ENCODE measurements around the gene FAM163B. TPM values are rescaled to one million over a fixed set of nuclear protein-coding genes. Genes with fewer than 3 reads are reported as not detected.

Gene FAM163B
- total and polyA plus RNA-seq, 2 of the 8 experiments (the other 6 are each of a cell fraction or from before 2014, with no cell fraction given) = 0.63 to 1.0 TPM

- H4K20me1 ChIP-seq (replicated peaks in 1 of 2; ENCODE audit: control insufficient read depth in 1 of 2, insufficient read depth in 2 of 2, low read length in 2 of 2) = no peaks in the 10 kb centered on the region
- no peak overlapping the region for H2AFZ ChIP-seq (ENCODE audit: low read length)
- H3K4me2 ChIP-seq (ENCODE audit: insufficient read depth in 1 of 2, low read depth in 2 of 2, low read length in 2 of 2) = no peak overlapping the region
- 89% methylated on average over 5 of the region's 5 CpGs; no CpG with 5 or more reads in 1 of the 2 experiments for WGBS, 2 experiments (ENCODE audit: extremely low coverage in 1 of 2, insufficient coverage in 1 of 2, insufficient read length in 1 of 2, insufficient replicate concordance in 2 of 2, low coverage in 1 of 2, low lambda C conversion rate in 2 of 2, missing lambda C conversion rate in 1 of 2)
- no peaks in the 10 kb centered on the region for H3K9me3 ChIP-seq (ENCODE audit: insufficient read depth in 2 of 2, low read depth in 1 of 2, low read length in 1 of 2)
- H3K4me3 ChIP-seq (ENCODE audit: extremely low read depth in 1 of 4, insufficient read depth in 2 of 4, low read depth in 3 of 4, low read length in 4 of 4) = no peak overlapping the region
- H3K4me1 ChIP-seq (replicated peaks in 1 of 4; ENCODE audit: control insufficient read depth in 3 of 4, insufficient read depth in 4 of 4, low read length in 3 of 4) = peaks cover 0 to 3% (median 1%) of the 10 kb centered on the region in 4 experiments; a peak in 3 of 7 replicates
- CTCF ChIA-PET (ENCODE audit: partially characterized antibody) = interaction anchor here (0.9 kb wide), 1 partner anchor 116 kb away, joined by 3 read pairs; no protein-coding TSS in a partner anchor
- TF ChIP-seq GABPA (IDR thresholded peaks at IDR 0.05; ENCODE audit: borderline replicate concordance, insufficient read depth, low read length) = no peak
- no peak for TF ChIP-seq CTBP2 (IDR thresholded peaks at IDR 0.05; ENCODE audit: borderline replicate concordance, insufficient read depth, insufficient read length, low read length)
- TF ChIP-seq TBP (IDR thresholded peaks at IDR 0.05; ENCODE audit: low read depth, low read length) = no peak
- TF ChIP-seq CREB1 (IDR thresholded peaks at IDR 0.05) = no peak
- no peak for TF ChIP-seq TEAD4 (IDR thresholded peaks at IDR 0.05; ENCODE audit: low read depth, low read length)
- no peak for TF ChIP-seq NANOG (IDR thresholded peaks at IDR 0.05; ENCODE audit: insufficient read depth, low read depth, low read length, poor library complexity, severe bottlenecking)
- no peak for TF ChIP-seq EP300 (IDR thresholded peaks at IDR 0.05; ENCODE audit: borderline replicate concordance in 1 of 2, low read depth in 2 of 2, low read length in 2 of 2)
- no peak for TF ChIP-seq CHD2 (IDR thresholded peaks at IDR 0.05; ENCODE audit: low read length)
- TF ChIP-seq RBBP5 (IDR thresholded peaks at IDR 0.05; ENCODE audit: borderline replicate concordance, low read depth, low read length) = no peak
- no peak overlapping the region for H4K5ac ChIP-seq (ENCODE audit: insufficient read length, low read depth, low read length)
- H2BK15ac ChIP-seq (ENCODE audit: low read length) = no peak overlapping the region
- peaks cover 5 to 23% (median 16%) of the 10 kb centered on the region in 4 experiments for H3K27me3 ChIP-seq (replicated peaks in 1 of 4; ENCODE audit: control insufficient read depth in 3 of 4, extremely low read depth in 1 of 4, insufficient read depth in 3 of 4, low read length in 3 of 4)
- H3K79me2 ChIP-seq (ENCODE audit: control insufficient read depth in 1 of 2, insufficient read depth in 2 of 2, low read length in 2 of 2) = no peaks in the 10 kb centered on the region
- H3K18ac ChIP-seq (ENCODE audit: extremely low read depth, low read length) = no peak overlapping the region
- POLR2A ChIA-PET (ENCODE audit: partially characterized antibody) = no interaction called here
- H2AK5ac ChIP-seq (ENCODE audit: low read depth, low read length) = no peak overlapping the region
- no peak for FAIRE-seq
- H4K91ac ChIP-seq (replicated peaks; ENCODE audit: insufficient read length, low read length) = no peak overlapping the region
- DNase-seq (ENCODE audit: low read depth in 1 of 2, low spot score in 2 of 2) = no peak
- no peaks in the 10 kb centered on the region for H3K36me3 ChIP-seq (ENCODE audit: control insufficient read depth in 2 of 4, insufficient read depth in 4 of 4, low read length in 3 of 4)
- no peak overlapping the region for H2BK12ac ChIP-seq (ENCODE audit: low read depth, low read length)
- H4K8ac ChIP-seq (ENCODE audit: extremely low read depth, insufficient read depth, low read length) = no peak overlapping the region
- H2BK5ac ChIP-seq (ENCODE audit: low read depth, low read length) = no peak overlapping the region
- peaks cover 4% of the 10 kb centered on the region; the same call in 1 of the 2 replicates for H3K23me2 ChIP-seq (ENCODE audit: low read depth, low read length)
- no peak overlapping the region for H2BK20ac ChIP-seq (ENCODE audit: low read length)
- H3K56ac ChIP-seq (replicated peaks; ENCODE audit: insufficient read length, low read depth, low read length) = no peak overlapping the region
- H2BK120ac ChIP-seq (replicated peaks; ENCODE audit: low read depth, low read length) = no peak overlapping the region
- H3K14ac ChIP-seq (ENCODE audit: insufficient read length) = no peak overlapping the region
- no peak overlapping the region for H3K4ac ChIP-seq (replicated peaks; ENCODE audit: insufficient read length, low read depth, low read length)
- H3K27ac ChIP-seq (ENCODE audit: low read depth, low read length) = no peak overlapping the region
- no peak overlapping the region for H3K9ac ChIP-seq (replicated peaks in 1 of 4; ENCODE audit: extremely low read depth in 1 of 4, low read depth in 3 of 4, low read length in 3 of 4)
- H3K79me1 ChIP-seq (ENCODE audit: low read depth, low read length) = no peaks in the 10 kb centered on the region
- H3K23ac ChIP-seq (ENCODE audit: insufficient read length) = no peak overlapping the region
Measured at GRCh38 chr9:133610845-133611244, 1.7 kb upstream of the FAM163B start.

Measured in H1 (cell line).